HCT116 (cell line): ENCODE results near the gene CRYBG3. TPM values are rescaled to one million over a fixed set of nuclear protein-coding genes. Genes with fewer than 3 reads are reported as not detected.

Experiments
- ATAC-seq: fragments of 200-7000 bp; cut with Tn5 transposase; 2 replicates; pipeline ENCODE4 v1.9.1; 2020; ENCODE audit warnings: mild to moderate bottlenecking, moderate library complexity
- BruUV-seq: library from RNA; stranded (reverse); fragments of 400-500 nt; replicated peaks from 2 replicates; lab custom pipeline; 2021; lab: Mats Ljungman, UMichigan
- CTCF ChIA-PET: fragments of 300-600 bp; sonication (Branson Sonifier 250); formaldehyde crosslinking; loops from one replicate; lab custom pipeline; 2021; ENCODE audit warnings: antibody characterized with exemption; lab: Charles Lee
- POLR2A ChIA-PET: fragments of 300-600, 350-600 bp; sonication (Branson Sonifier 250); formaldehyde crosslinking; loops from one replicate; lab custom pipeline; 2021; ENCODE audit warnings: antibody characterized with exemption; lab: Charles Lee
- RAD21 ChIA-PET, 2 experiments: fragments of 300-600 bp; sonication (Branson Sonifier 250); formaldehyde crosslinking; loops; one replicate each; lab custom pipeline; 2023; ENCODE audit warnings: low total read pairs in 2 of 2; ENCODE audit not compliant: uncharacterized antibody in 2 of 2, unreplicated experiment in 2 of 2, low non-redundant PET in 1 of 2; lab: Charles Lee
- DNase-seq: peaks from one replicate; pipeline ENCODE4 v3.0.0-alpha.2; 2010; ENCODE audit warnings: low read depth, low spot score
- H2AFZ ChIP-seq: fragments of 200-600 bp; shearing (Covaris generic), sonication (generic); 2 replicates; pipeline ENCODE4 v1.6.1; 2017; ENCODE audit warnings: low read depth, mixed run types, mixed read lengths, antibody characterized with exemption, low read length; ENCODE audit not compliant: poor library complexity, severe bottlenecking
- H3K27ac ChIP-seq: 2 replicates; pipeline ENCODE4 v1.5.1; 2012; ENCODE audit warnings: low read depth, low read length
- H3K27me3 ChIP-seq: fragments of 200-600 bp; sonication (generic); 2 replicates; pipeline ENCODE4 v1.6.1; 2016; ENCODE audit warnings: mixed run types, low read length, mixed read lengths; ENCODE audit not compliant: insufficient read depth
- H3K36me3 ChIP-seq, 2 experiments: fragments of 200-500 bp in 1 of 2; fragments of 200-600 bp in 1 of 2; sonication (Bioruptor generic) in 1 of 2; sonication (generic) in 1 of 2; 2 replicates each; pipeline versions ENCODE4 v1.5.1 to v1.6.1; 2014 to 2016; ENCODE audit warnings: low read length in 2 of 2, inconsistent platforms in 1 of 2, mixed read lengths in 1 of 2, mixed run types in 1 of 2; ENCODE audit not compliant: insufficient read depth in 2 of 2, control insufficient read depth in 1 of 2
- H3K4me1 ChIP-seq, 2 experiments: fragments of 200-600 bp in 1 of 2; sonication (generic) in 1 of 2; 2 replicates each; pipeline versions ENCODE4 v1.5.1 to v1.6.1; 2012 to 2017; ENCODE audit warnings: low read length in 2 of 2, inconsistent platforms in 1 of 2, mild to moderate bottlenecking in 1 of 2, mixed read lengths in 1 of 2, mixed run types in 1 of 2, moderate library complexity in 1 of 2; ENCODE audit not compliant: insufficient read depth in 2 of 2, control insufficient read depth in 1 of 2
- H3K4me2 ChIP-seq: fragments of 200-600 bp; sonication (generic); 2 replicates; pipeline ENCODE4 v1.6.1; 2017; ENCODE audit warnings: mixed run types, low read length, mixed read lengths
- H3K4me3 ChIP-seq, 2 experiments: fragments of 200-600 bp in 1 of 2; sonication (generic) in 1 of 2; replicated peaks in 1 of 2; 2 replicates each; pipeline ENCODE4 v1.5.1; 2011 to 2016; ENCODE audit warnings: low read length in 2 of 2, control low read depth in 1 of 2, low read depth in 1 of 2, mild to moderate bottlenecking in 1 of 2, mixed read lengths in 1 of 2, mixed run types in 1 of 2
- H3K79me2 ChIP-seq: fragments of 200-600 bp; sonication (generic); 2 replicates; pipeline ENCODE4 v1.6.1; 2017; ENCODE audit warnings: mild to moderate bottlenecking, mixed run types, low read length, moderate library complexity, mixed read lengths; ENCODE audit not compliant: insufficient read depth
- H3K9ac ChIP-seq: fragments of 200-600 bp; sonication (generic); 2 replicates; pipeline ENCODE4 v1.6.1; 2016; ENCODE audit warnings: low read length, mixed read lengths
- H3K9me2 ChIP-seq: fragments of 200-600 bp; sonication (generic), shearing (Covaris generic); 2 replicates; pipeline ENCODE4 v1.6.1; 2017; ENCODE audit warnings: mixed run types, mild to moderate bottlenecking, moderate library complexity; ENCODE audit not compliant: insufficient read depth
- H3K9me3 ChIP-seq, 2 experiments: fragments of 200-500 bp in 1 of 2; fragments of 200-600 bp in 1 of 2; sonication (Bioruptor generic) in 1 of 2; sonication (generic) in 1 of 2; 2 replicates each; pipeline ENCODE4 v1.6.1; 2014 to 2017; ENCODE audit warnings: low read length in 2 of 2, mixed read lengths in 2 of 2, inconsistent platforms in 1 of 2, low read depth in 1 of 2, mild to moderate bottlenecking in 1 of 2, mixed run types in 1 of 2, moderate library complexity in 1 of 2; ENCODE audit not compliant: control insufficient read depth in 1 of 2, insufficient read depth in 1 of 2
- H4K20me1 ChIP-seq: fragments of 200-600 bp; sonication (generic), shearing (Covaris generic); 2 replicates; pipeline ENCODE4 v1.6.1; 2017; ENCODE audit warnings: mixed run types, mild to moderate bottlenecking, moderate library complexity; ENCODE audit not compliant: insufficient read depth
- ATF3 ChIP-seq: IDR thresholded peaks from 2 replicates; pipeline ENCODE4 v1.6.1; 2012
- EZH2phosphoT487 ChIP-seq: fragments of 200-600 bp; IDR thresholded peaks from 2 replicates; pipeline ENCODE4 v1.6.1; 2018; ENCODE audit warnings: antibody characterized with exemption, borderline replicate concordance
- FOSL1 ChIP-seq: IDR thresholded peaks from 2 replicates; pipeline ENCODE4 v1.6.1; 2012; ENCODE audit warnings: low read depth
- JUND ChIP-seq: IDR thresholded peaks from 2 replicates; pipeline ENCODE4 v1.6.1; 2012
- POLR2A ChIP-seq: IDR thresholded peaks from 2 replicates; pipeline ENCODE4 v1.7.0; 2011; ENCODE audit warnings: borderline replicate concordance; ENCODE audit not compliant: insufficient read depth, insufficient read length; ENCODE audit errors: extremely low read depth
- POLR2AphosphoS5 ChIP-seq: IDR thresholded peaks from 2 replicates; pipeline ENCODE4 v1.6.1; 2011; ENCODE audit warnings: mild to moderate bottlenecking, low read depth, low read length, moderate library complexity
- RAD21 ChIP-seq: IDR thresholded peaks from 2 replicates; pipeline ENCODE4 v1.6.1; 2012; ENCODE audit warnings: low read depth, mild to moderate bottlenecking
- SIN3A ChIP-seq: IDR thresholded peaks from 2 replicates; pipeline ENCODE4 v1.6.1; 2012; ENCODE audit warnings: low read depth
- SRF ChIP-seq: IDR thresholded peaks from 2 replicates; pipeline ENCODE4 v1.6.1; 2012; ENCODE audit warnings: low read depth
- intact Hi-C: fragments of 100-400 bp; cut with micrococcal nuclease; formaldehyde crosslinking; loops from 2 replicates; pipeline ENCODE4 v1.10.0; 2022
- total RNA-seq: library from RNA; stranded (reverse); gene quantifications from one replicate; pipeline ENCODE4 v1.2.1, GENCODE V29; 2021; ENCODE audit not compliant: unreplicated experiment

The CRYBG3 gene
- total RNA-seq, 1 experiment from 2014 or later = 7.5 TPM

DNA sequence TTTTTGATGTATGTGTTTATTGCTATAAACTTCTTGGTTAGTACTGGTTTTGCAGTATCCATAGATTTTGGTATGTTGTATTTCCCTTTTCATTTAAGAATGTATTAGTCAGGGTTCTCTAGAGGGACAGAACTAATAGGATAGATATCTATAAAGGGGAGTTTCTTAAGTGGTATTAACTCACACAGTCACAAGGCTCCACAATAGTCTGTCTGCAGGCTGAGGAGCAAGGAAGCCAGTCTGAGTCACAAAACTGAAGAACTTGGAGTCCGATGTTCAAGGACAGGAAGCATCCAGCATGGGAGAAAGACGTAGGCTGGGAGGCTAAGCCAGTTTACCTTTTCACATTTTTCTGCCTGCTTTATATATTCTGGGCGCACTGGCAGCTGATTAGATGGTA lies 48.9 kb upstream of the CRYBG3 start:
- DNase-seq = no peak
- ATAC-seq = no peak
- H3K9me3 ChIP-seq = no peaks in the 10 kb centered on the region
- BruUV-seq = no TSS peak
- no peak overlapping the region for H3K4me2 ChIP-seq
- TF ChIP-seq RAD21 (no peak), ATF3 (no peak), SRF (no peak), JUND (no peak), POLR2AphosphoS5 (no peak)
- H3K9me2 ChIP-seq = no peaks in the 10 kb centered on the region
- ChIA-PET CTCF (no interaction called here), RAD21 (no interaction called here), POLR2A (no interaction called here)
- H3K79me2 ChIP-seq = no peaks in the 10 kb centered on the region
- no peaks in the 10 kb centered on the region for H3K36me3 ChIP-seq
- H4K20me1 ChIP-seq = no peaks in the 10 kb centered on the region
- H2AFZ ChIP-seq = no peak overlapping the region
- no peaks in the 10 kb centered on the region for H3K27me3 ChIP-seq
- H3K27ac ChIP-seq = no peak overlapping the region
- H3K9ac ChIP-seq = no peak overlapping the region
- intact Hi-C loops = no loop called here
- no peak overlapping the region for H3K4me3 ChIP-seq
- H3K4me1 ChIP-seq = no peaks in the 10 kb centered on the region

GRCh38 chr3:97778152-97778551 lies 43.7 kb upstream of the CRYBG3 start:
- RAD21 ChIA-PET = no interaction called here
- Histone ChIP-seq H3K4me1 (no peaks in the 10 kb centered on the region), H3K4me3 (no peak overlapping the region), H3K27ac (no peak overlapping the region), H2AFZ (no peak overlapping the region), H3K9me3 (no peaks in the 10 kb centered on the region), H4K20me1 (no peaks in the 10 kb centered on the region), H3K4me2 (no peak overlapping the region), H3K9me2 (no peaks in the 10 kb centered on the region), H3K9ac (no peak overlapping the region), H3K36me3 (no peaks in the 10 kb centered on the region), H3K27me3 (no peaks in the 10 kb centered on the region), H3K79me2 (no peaks in the 10 kb centered on the region)
- DNase-seq = no peak
- BruUV-seq = no TSS peak
- no peak for ATAC-seq
- POLR2A ChIA-PET = no interaction called here
- CTCF ChIA-PET = no interaction called here
- TF ChIP-seq SIN3A = no peak
- TF ChIP-seq ATF3 = no peak
- no peak for TF ChIP-seq POLR2A
- no peak for TF ChIP-seq FOSL1
- no peak for TF ChIP-seq JUND
- no peak for TF ChIP-seq EZH2phosphoT487
- intact Hi-C loops = no loop called here
